ACHN (cell line): ENCODE results near the gene MYBL2.
"Not testable (repeated sequence)": the region's sequence is repeated elsewhere in the genome, so short reads cannot be mapped to it uniquely, and the experiment has no call there.

Source experiments
- DNase-seq: peaks from one replicate; pipeline ENCODE4 v3.0.0-alpha.2; 2015
- in situ Hi-C: cut with HindIII; loops from 2 replicates; pipeline ENCODE4 v1.10.0; 2017; ENCODE audit warnings: low sequenced_read_pairs, low pct_ligation_motif_present, low pct_unique_long_range_greater_than_20kb

Gene MYBL2

DNA sequence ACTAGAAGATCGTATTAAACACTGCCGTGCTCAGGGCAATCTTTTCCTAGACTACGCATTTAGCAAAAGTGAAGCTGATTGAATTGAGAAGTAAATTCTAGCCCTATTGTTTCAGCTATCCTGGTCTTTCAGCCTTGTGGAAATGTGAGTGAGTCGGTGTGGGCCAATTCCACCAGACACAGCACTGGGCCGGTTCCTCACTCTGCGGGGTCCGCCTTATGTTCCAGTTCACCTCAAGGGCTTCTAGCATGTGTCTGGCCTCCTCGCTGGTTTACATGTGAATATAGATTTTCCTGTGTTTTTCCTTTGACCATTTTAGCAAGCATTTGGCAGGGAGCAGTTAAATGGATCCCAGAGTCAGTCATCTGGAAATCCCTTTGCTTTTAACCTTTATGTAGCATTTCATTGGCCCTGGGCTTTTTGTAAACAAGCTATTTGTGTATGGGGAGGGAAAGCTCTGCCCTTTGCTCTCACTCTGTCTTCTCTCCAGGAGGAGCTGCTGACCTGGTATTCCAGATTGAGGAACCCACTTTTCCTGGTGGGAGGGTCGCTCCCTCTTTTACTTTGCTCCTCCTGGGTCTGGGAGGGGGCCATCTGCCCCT, 72.3 kb downstream of the MYBL2 start:
- DNase-seq: no peak

GRCh38 chr20:43740642-43741041, 73.7 kb downstream of the MYBL2 start:
- in situ Hi-C loops: no loop called here
- no peak for DNase-seq

More for the DNA sequence above, 72.3 kb downstream of the MYBL2 start:
- in situ Hi-C loops: no loop called here

DNA sequence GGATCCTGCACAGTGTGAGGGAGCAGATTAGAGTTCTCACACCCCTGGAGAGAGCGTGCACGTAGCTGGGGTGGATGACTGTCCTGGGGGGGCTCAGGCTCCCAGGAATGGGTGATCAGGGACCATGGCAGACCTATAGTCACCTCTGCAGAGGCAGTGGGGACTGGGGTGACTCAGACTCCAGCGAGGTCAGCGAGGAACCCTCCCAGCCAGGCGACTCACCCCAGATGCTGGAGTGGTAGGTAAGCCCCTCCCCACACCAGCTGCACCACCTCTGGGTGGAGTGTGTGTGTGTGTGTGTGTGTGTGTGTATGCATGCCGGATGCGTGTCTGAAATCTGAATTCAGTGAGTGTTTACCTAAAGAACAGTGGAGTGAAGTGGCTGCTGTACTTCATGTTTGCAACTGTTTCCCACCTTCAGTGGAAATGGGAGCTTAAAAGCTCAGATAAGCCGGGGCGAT, 77.3 kb downstream of the MYBL2 start:
- DNase-seq: no peak
- in situ Hi-C loops: no loop called here

GRCh38 chr20:43744966-43745730, 78.2 kb downstream of the MYBL2 start:
- DNase-seq: no peak
- in situ Hi-C loops: no loop called here

- no peak for DNase-seq
- in situ Hi-C loops: no loop called here
Measured at GRCh38 chr20:43746344-43747137, 79.6 kb downstream of the MYBL2 start.

GRCh38 chr20:43748274-43748673, 81.4 kb downstream of the MYBL2 start:
- in situ Hi-C loops: no loop called here
- DNase-seq: no peak

- peak; percentile 49 for DNase-seq
- in situ Hi-C loops: no loop called here
Measured at GRCh38 chr20:43749734-43750294, 82.9 kb downstream of the MYBL2 start.

GRCh38 chr20:43750774-43751166, 83.9 kb downstream of the MYBL2 start:
- no peak for DNase-seq
- in situ Hi-C loops: no loop called here

GRCh38 chr20:43751167-43752050, 84.5 kb downstream of the MYBL2 start:
- in situ Hi-C loops: no loop called here

DNA sequence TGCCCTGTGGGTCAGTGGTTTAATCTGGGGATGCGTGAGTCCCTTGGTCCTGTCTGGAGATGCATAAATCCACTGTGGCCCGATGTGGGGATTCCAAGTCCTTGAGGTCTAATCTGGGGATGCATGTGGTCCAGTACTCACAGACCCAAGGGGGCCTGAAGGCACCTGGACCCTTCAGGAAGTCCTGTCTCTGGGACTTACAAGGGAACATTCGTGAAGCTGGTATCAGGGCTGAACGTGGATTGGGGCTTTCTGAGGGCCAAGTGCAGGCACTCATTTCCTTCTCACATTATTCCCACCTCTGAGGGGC, 85.1 kb downstream of the MYBL2 start:
- DNase-seq: no peak
- in situ Hi-C loops: no loop called here

More at GRCh38 chr20:43751167-43752050, 84.5 kb downstream of the MYBL2 start:
- no peak for DNase-seq

GRCh38 chr20:43752561-43753301, 85.8 kb downstream of the MYBL2 start:
- peak; percentile 82 for DNase-seq
- in situ Hi-C loops: no loop called here

GRCh38 chr20:43755390-43755789, 88.5 kb downstream of the MYBL2 start:
- in situ Hi-C loops: no loop called here
- DNase-seq: no peak

DNA sequence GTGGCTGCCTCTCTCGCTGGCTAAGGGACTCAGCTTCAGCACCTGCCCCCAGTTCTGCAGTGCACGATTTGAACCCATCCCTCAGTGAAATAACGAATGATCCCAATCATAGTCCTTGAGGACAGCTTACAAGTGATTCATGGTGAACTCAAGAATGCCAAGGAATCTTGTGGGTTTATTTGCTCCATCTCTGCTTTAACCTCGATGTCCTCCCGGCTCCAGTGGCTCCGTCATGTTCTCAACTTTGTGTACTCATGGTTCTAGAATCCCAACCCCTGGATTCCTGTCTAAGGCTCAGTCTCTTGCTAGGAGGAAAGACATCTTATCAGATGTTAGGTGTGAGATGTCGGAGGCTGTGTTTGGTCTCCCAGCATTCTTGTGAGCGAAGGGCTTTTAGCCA, 88.9 kb downstream of the MYBL2 start:
- DNase-seq: no peak
- in situ Hi-C loops: no loop called here

- DNase-seq, in situ Hi-C loops: not testable (repeated sequence)
Measured at GRCh38 chr20:43757888-43758287, 91.0 kb downstream of the MYBL2 start.

- DNase-seq: no peak
- in situ Hi-C loops: no loop called here
Measured at GRCh38 chr20:43761386-43762340, 94.7 kb downstream of the MYBL2 start.

- in situ Hi-C loops: no loop called here
- DNase-seq: no peak
Measured at GRCh38 chr20:43762911-43763310, 96.0 kb downstream of the MYBL2 start.

DNA sequence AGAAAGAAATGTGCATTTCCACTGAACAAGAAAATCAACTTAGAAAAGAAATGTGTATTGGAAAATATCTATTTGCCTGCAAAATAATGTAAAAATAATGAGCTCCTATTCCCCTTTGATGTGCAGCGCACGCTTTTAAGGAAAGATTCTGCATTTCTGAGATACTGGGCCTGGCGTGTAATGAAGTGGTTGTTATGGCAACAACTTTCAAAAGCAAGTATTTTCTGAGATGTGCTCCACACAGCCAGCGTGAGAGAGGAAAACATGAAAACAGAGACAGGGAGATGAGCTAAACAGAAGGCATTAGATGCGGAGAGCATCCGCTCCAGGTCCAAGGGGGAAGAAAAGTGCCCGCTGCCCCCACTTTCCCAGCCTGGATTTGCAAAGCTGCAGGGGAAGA, 99.0 kb downstream of the MYBL2 start:
- DNase-seq: no peak
- in situ Hi-C loops: no loop called here
